Measurements from ENCODE around the gene GFRA3.
"Not testable (repeated sequence)": the region's sequence is repeated elsewhere in the genome, so short reads cannot be mapped to it uniquely, and the experiment has no call there.

Gene GFRA3

DNA sequence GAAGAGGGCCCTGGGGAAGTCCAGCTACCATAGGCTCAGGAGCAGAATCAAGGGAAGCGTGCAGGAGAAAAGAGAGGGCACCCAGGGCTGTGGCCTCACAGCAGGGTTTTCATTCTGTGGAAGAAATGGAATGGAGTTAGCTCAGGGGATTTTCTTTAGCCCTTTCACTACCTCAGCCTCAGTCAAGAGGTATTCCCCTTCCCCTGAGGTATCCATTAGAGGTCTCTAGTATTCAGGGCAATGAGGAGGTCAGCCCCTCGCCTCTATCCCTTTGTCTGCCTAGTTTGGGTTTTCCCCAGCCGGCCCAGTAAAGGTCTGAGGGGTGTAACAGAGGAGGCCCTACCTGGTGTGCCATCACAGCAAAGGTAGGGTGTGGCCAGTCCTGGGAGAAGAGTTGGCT, 21.5 kb downstream of the GFRA3 start:
- no peak for FAIRE-seq

DNA sequence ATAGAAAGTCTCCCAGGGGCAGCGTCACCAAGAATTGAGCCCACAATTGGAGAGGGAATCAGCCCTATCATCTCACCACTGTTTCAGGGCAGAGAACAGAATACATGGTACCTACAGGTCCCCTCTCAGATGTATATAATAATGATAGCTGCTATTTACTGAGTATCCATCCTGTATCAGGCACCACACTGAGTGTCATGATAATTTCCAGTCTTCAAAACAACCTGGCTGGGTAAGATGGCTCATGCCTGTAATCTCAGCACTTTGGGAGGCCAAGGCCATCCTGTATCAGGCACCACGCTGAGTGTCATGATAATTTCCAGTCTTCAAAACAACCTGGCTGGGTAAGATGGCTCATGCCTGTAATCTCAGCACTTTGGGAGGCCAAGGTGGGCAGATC, 26.6 kb downstream of the GFRA3 start:
- FAIRE-seq; DNase-seq (ENCODE audit: extremely low spot score, insufficient read length, low read depth): not testable (repeated sequence)

More for the DNA sequence above, 21.5 kb downstream of the GFRA3 start:
- DNase-seq (ENCODE audit: extremely low spot score, insufficient read length, low read depth) = no peak

- DNase-seq (ENCODE audit: extremely low spot score, insufficient read length, low read depth) = no peak
- FAIRE-seq = no peak
These were observed 27.6 kb downstream of the GFRA3 start for GRCh38 chr5:138246822-138247221.

DNA sequence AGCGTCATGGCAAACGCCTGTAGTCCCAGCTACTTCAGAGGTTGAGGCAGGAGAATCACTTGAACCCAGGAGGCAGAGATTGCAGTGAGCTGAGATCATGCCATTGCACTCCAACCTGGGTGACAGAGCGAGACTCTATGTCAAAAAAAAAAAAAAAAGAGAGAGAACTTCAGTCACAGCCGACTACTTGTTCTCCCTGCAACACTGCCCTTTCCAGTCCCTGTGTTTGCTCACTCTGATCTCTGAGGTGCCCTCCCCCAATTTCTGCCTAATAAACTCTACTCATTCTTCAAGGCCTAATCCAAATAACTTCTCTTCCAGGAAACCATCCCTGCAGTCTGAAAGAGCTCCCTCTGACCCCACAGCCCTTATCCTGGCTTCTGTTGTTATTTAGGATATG, 28.1 kb downstream of the GFRA3 start:
- FAIRE-seq = no peak
- DNase-seq (ENCODE audit: extremely low spot score, insufficient read length, low read depth) = no peak

DNA sequence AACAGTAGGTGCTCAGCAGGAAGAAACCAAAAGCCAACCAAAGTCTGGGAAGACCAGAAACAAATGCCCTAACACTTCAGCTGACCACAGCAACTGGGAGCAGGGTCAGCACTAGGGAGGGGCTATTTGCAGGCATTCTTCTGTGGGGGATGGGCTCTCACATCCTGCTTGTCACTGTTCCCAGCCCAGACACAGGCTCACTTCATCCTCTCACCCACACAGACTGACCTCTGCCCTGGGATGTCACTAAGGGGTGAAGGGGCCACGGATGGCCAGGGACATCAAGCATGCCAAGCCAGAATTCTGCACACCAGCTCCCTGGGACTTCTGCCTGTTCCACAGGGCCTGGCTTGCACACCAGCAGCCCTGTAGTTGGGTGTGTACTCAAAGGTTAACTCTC, 28.7 kb downstream of the GFRA3 start:
- no peak for DNase-seq (ENCODE audit: extremely low spot score, insufficient read length, low read depth)
- FAIRE-seq = no peak

- FAIRE-seq (no peak), DNase-seq (ENCODE audit: extremely low spot score, insufficient read length, low read depth) (no peak)
These were observed 30.6 kb downstream of the GFRA3 start for GRCh38 chr5:138243794-138244193.

DNA sequence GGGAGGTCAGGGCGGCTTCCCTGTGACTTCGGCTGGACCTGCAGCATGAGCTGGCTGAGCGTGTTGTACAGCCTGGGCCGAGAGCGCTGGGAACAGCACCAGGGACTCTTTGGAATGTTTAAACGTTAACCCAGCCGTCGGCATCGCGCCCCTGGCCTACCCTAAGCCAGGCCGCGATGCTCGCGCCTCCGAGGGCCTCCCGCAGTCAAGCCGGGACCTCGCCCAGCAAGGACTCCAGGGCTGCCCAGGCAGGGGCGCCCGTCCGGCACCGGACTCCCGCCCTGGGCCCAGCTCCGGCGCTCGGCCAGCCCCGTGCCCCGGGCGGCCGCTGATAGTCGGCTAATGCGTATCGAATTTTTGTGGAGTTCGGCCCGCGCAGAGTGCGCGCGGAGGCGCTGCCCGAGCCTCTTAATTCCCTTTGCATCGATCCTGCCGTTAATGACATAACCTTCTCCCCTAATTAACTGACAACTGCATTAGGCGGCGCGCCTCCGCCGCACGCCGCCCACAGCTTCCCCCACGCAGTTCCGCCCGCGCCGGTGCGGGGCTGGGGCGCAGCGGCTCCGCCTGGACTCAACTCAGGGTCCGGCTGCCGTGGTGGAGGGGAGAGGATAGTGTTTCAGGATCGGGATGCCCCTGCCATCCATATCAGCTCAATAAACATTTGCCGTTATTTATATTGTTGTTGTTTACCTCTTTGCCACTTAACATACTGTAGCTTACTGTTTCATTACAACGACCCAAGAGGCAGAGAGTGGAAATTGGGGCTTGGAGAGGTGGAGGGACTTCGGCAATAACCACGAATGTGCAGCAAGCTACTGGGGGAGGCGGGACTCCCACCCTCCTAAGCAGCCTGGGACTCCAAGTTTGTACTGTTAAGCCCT, 32.5 kb downstream of the GFRA3 start:
- FAIRE-seq (no peak), DNase-seq (ENCODE audit: extremely low spot score, insufficient read length, low read depth) (no peak)

DNA sequence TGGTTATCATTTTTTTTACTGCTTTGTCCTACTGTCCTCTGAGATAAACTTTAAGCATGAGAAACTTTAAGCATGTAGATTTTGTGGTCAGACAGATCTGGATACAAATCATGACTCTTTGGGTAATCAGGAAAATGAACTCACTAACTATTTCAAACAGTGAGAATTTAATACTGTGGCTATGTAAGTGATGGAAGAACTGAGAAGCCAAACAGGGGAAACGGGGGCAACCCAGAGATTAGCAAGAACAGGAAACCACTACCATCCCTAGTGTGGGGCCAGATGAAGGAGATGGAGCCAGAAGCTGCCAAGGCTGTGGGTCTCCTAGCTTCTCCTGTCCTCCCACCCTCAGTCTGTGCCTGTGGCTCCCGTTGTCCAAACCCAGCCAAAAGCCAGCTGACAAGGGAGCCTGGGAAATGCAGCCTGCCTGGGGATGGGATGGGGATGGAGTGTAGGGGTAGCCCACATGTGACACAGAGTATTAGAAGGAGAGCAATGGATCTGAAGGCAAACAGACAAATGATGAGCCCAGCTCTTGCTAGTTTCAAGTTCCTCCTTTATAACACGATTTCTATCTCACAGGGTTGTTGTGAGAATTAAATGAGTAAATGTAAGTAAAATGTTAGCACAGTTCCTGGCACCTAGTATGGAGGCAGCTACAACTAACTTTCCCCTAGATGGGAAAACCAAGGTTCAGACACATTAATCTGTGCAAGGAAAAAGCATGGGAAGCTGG, 33.6 kb downstream of the GFRA3 start:
- DNase-seq (ENCODE audit: extremely low spot score, insufficient read length, low read depth) = no peak

GRCh38 chr5:138238034-138238433, 36.4 kb downstream of the GFRA3 start:
- DNase-seq (ENCODE audit: extremely low spot score, insufficient read length, low read depth) = no peak
- no peak for FAIRE-seq

More for the DNA sequence above, 33.6 kb downstream of the GFRA3 start:
- no peak for FAIRE-seq

DNA sequence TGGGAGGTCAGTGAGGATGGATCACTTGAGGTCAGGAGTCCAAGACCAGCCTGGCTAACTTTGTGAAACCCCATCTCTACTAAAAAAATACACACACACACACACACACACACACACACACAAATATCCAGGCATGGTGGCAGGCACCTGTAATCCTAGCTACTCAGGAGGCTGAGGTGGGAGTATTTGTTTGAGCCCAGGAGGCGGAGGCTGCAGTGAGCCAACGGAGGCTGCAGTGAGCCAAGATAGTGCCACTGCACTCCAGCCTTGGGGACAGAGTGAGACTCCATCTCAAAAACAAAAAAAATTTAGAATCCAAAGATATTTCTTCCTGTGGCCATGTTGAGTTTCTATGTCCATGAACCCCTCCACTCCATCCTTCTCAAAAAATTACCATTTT, 39.8 kb downstream of the GFRA3 start:
- DNase-seq (ENCODE audit: extremely low spot score, insufficient read length, low read depth) (no peak), FAIRE-seq (no peak)

- DNase-seq (ENCODE audit: extremely low spot score, insufficient read length, low read depth) = no peak
- no peak for FAIRE-seq
These were observed 41.1 kb downstream of the GFRA3 start for GRCh38 chr5:138233280-138233679.

DNA sequence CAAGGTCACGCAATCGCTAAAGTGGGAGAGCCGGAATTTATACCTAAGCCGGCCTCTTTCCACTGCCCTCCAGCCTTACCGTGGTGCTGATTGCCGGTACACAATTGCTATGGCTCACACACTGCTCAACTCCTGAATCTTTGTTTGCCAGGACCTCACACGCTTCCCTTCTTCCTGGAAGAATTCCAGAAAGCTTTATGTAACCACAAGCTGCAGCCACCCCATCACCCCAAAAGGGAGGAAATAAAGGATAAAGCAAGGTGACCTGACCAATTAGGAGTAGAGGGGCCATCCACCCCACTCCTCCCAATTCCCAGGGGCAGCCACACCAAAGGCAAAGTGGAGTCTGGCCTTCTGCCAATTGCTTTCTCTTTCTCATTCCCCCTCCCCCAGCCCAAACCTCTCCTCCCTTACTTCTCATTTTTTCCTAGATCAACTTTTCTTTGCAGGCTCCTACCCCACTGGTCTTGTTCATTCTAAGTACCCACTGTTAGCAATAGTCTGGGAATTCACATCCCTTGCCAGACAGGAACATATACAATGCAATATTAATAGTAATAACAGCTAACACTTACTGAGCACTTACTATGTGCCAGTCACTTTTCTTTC, 43.3 kb downstream of the GFRA3 start:
- no peak for DNase-seq (ENCODE audit: extremely low spot score, insufficient read length, low read depth)
- FAIRE-seq = no peak

- DNase-seq (ENCODE audit: extremely low spot score, insufficient read length, low read depth) (no peak), FAIRE-seq (no peak)
These were observed 44.2 kb downstream of the GFRA3 start for GRCh38 chr5:138230261-138230660.

- DNase-seq (ENCODE audit: extremely low spot score, insufficient read length, low read depth) (no peak), FAIRE-seq (no peak)
These were observed 45.0 kb downstream of the GFRA3 start for GRCh38 chr5:138229387-138229786.

GRCh38 chr5:138226910-138227309, 47.5 kb downstream of the GFRA3 start:
- DNase-seq (ENCODE audit: extremely low spot score, insufficient read length, low read depth) = no peak
- no peak for FAIRE-seq

- FAIRE-seq = no peak
- no peak for DNase-seq (ENCODE audit: extremely low spot score, insufficient read length, low read depth)
These were observed 49.7 kb downstream of the GFRA3 start for GRCh38 chr5:138224712-138225111.

DNA sequence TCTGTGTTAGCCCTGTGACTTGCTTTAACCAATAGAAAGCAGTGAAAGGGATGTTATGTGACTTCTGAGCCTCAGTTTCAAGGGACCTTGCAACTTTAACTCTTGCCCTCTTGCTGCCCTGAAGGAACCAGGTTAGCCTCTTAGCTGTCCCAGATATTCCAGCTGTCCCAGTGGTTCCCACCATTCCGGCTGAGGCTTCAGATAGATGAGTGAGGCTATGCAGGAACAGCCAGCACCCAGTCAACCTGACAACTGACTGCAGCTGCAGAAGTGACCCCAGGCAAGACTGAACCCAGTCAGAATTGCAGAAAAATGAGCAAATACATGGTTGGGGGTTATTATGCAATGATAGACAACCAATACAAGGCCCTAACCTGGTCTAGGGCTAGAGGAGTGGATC, 50.9 kb downstream of the GFRA3 start:
- FAIRE-seq = no peak
- DNase-seq (ENCODE audit: extremely low spot score, insufficient read length, low read depth) = no peak

DNA sequence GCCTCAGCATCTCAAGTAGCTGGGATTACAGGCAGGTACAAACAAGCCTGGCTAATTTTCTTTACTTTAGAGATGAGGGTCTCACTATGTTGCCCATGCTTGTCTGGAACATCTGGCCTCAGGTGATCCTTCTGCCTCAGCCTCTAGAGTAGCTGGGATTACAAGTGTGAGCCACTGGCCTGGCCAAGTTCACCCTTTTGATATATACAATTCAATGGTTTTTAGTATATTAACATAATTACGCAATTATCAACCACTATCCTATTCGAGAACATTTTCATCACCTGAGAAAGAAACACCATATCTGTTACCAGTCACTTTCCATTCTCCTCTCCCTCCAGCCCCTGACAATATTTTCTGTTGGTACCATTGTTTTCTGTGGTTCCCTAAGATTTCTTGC, 57.6 kb downstream of the GFRA3 start:
- no peak for FAIRE-seq
- no peak for DNase-seq (ENCODE audit: extremely low spot score, insufficient read length, low read depth)

DNA sequence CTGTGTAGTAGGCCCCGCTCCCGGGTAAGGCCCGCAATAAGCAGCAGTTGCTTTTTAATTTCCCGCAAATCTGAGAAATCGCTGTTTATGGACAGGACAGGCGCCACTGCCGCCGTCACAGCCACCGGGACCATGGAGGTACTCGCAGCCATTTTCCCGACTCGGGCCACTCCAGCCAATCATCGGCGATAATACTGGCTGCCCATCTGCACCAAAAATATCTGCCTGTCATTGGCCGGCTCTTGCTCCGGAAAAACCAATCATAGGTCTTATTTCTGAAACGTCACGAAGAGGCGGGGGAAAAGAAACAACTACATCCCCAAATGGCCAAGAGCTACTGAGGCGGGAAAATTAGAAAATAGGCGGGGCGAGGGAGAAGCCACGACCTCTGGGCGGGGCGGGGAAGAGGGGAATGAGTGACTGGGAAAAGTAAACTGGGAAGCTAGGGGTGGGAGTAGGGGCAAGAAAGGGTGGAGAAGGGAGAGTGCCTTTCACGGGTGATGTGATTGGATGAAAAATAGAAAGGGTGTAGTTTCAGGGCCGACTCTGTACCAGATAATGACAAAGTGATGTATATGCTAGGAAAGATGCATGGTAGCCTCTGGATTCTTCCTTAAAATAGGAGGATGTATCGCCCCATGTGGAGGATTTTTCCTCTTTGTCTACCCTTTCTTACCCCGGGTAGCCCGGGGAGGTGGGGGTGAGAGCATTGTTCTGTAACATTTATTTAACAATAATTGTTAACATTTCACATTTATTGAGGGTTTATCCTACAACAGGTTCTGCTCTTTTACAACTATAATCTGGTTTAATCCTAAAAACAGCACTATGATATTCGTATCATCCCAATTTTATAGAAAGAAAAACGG, 61.0 kb downstream of the GFRA3 start, which contains the start of gene CDC23:
TSS of gene CDC23 (minus strand) at position 163 of the 869 bp plus-strand sequence. CDS start at position 152, 11 bp downstream.
- DNase-seq (ENCODE audit: extremely low spot score, insufficient read length, low read depth) (peak; percentile 96), FAIRE-seq (peak; percentile 99)

DNA sequence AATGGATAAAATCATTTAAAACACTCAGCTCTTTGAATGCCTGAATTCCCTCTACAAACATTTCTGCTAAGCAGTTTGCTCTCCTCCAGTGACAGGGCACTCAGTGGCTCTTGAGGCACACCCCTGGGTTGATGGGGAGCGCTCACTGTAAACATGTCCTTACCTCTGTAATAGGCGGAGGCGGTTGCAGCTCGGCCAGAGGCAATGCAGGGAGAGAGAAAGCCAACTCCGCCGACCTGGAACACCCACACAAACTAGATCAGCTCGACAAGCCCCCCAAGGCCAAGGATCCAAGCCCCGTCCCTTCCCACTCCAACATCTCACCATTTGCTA, 61.6 kb downstream of the GFRA3 start:
- FAIRE-seq (no peak), DNase-seq (ENCODE audit: extremely low spot score, insufficient read length, low read depth) (no peak)
